OCI-LY3 (cell line): ENCODE measurements around the gene APLF.

Experiments
- EZH2phosphoT487 ChIP-seq: fragments of 200-600 bp; shearing (Covaris generic); IDR thresholded peaks from 2 replicates; pipeline ENCODE4 v1.6.1; 2018; ENCODE audit warnings: antibody characterized with exemption, mixed run types, low read depth
- TF ChIP-seq, protein P1 (sequence below): fragments of 200-600, 300-600 bp; sonication (generic); IDR thresholded peaks from 2 replicates; pipeline ENCODE4 v1.5.1; 2014; ENCODE audit warnings: antibody characterized with exemption, low read length, low read depth

- TF ChIP-seq, protein P1, sequence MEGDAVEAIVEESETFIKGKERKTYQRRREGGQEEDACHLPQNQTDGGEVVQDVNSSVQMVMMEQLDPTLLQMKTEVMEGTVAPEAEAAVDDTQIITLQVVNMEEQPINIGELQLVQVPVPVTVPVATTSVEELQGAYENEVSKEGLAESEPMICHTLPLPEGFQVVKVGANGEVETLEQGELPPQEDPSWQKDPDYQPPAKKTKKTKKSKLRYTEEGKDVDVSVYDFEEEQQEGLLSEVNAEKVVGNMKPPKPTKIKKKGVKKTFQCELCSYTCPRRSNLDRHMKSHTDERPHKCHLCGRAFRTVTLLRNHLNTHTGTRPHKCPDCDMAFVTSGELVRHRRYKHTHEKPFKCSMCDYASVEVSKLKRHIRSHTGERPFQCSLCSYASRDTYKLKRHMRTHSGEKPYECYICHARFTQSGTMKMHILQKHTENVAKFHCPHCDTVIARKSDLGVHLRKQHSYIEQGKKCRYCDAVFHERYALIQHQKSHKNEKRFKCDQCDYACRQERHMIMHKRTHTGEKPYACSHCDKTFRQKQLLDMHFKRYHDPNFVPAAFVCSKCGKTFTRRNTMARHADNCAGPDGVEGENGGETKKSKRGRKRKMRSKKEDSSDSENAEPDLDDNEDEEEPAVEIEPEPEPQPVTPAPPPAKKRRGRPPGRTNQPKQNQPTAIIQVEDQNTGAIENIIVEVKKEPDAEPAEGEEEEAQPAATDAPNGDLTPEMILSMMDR = no peak
- no peak for TF ChIP-seq EZH2phosphoT487
Measured at GRCh38 chr2:68448671-68449653, 18.4 kb upstream of the APLF start.
